ENCODE data around the gene TGFBR2. TPM values are rescaled to one million over a fixed set of nuclear protein-coding genes. Genes with fewer than 3 reads are reported as not detected.

TGFBR2 gene
- total RNA-seq, 1 donor from 2014 or later = 289 TPM

GRCh38 chr3:30650348-30650995 lies 44.1 kb downstream of the TGFBR2 start:
- TF ChIP-seq, protein P1, sequence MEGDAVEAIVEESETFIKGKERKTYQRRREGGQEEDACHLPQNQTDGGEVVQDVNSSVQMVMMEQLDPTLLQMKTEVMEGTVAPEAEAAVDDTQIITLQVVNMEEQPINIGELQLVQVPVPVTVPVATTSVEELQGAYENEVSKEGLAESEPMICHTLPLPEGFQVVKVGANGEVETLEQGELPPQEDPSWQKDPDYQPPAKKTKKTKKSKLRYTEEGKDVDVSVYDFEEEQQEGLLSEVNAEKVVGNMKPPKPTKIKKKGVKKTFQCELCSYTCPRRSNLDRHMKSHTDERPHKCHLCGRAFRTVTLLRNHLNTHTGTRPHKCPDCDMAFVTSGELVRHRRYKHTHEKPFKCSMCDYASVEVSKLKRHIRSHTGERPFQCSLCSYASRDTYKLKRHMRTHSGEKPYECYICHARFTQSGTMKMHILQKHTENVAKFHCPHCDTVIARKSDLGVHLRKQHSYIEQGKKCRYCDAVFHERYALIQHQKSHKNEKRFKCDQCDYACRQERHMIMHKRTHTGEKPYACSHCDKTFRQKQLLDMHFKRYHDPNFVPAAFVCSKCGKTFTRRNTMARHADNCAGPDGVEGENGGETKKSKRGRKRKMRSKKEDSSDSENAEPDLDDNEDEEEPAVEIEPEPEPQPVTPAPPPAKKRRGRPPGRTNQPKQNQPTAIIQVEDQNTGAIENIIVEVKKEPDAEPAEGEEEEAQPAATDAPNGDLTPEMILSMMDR (IDR thresholded peaks at IDR 0.05) = no peak
- DNase-seq = no peak
- no peak overlapping the region for H3K4me3 ChIP-seq
- intact Hi-C loops (cut with DNase I) = no loop called here
- peak overlapping the region; percentile 54 for H3K27ac ChIP-seq
- peaks cover 98% of the 10 kb centered on the region for H3K36me3 ChIP-seq
- no peaks in the 10 kb centered on the region for H3K9me3 ChIP-seq
- H3K27me3 ChIP-seq (ENCODE audit: low read depth) = no peaks in the 10 kb centered on the region
- no peak for ATAC-seq
- peaks cover 66% of the 10 kb centered on the region for H3K4me1 ChIP-seq

GRCh38 chr3:30654269-30654668 lies 47.9 kb downstream of the TGFBR2 start:
- intact Hi-C loops (cut with DNase I) = no loop called here
- Histone ChIP-seq H3K9me3 (no peaks in the 10 kb centered on the region), H3K4me1 (peaks cover 68% of the 10 kb centered on the region), H3K27me3 (ENCODE audit: low read depth) (no peaks in the 10 kb centered on the region), H3K27ac (peak overlapping the region; percentile 63), H3K36me3 (peaks cover 89% of the 10 kb centered on the region), H3K4me3 (no peak overlapping the region)
- no peak for ATAC-seq
- TF ChIP-seq, protein P1 (IDR thresholded peaks at IDR 0.05) = no peak
- no peak for DNase-seq

DNA sequence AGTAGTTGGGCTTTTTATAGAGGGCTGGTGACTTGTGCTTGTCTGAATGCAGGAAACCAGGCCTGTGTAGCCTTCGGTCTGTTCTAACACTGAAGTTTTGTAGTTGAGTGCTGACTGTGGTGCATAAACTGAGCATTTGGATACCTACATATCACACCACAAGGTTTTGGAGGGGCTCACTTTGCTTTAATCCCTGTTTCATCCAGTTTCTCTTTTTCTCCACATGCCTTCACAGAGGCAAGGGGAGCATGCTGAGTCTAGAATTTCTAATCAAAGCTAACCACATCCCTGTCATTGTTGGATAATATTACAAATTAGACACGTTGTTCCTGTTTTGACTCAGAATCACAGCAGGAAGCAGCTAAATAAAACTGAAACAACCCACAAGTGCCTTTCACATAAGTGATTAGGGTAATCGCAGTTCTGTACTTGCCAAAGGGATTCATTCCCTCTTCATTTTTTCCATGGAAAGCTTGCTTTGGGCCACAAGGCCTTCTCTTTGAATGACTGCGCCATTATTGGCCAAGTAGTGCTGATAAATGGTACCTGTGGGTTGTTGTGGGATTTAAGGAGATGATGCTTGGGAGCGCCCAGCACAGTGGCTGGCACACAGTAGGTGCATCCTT lies 48.9 kb downstream of the TGFBR2 start:
- Histone ChIP-seq H3K9me3 (no peaks in the 10 kb centered on the region), H3K27me3 (ENCODE audit: low read depth) (no peaks in the 10 kb centered on the region), H3K36me3 (peaks cover 87% of the 10 kb centered on the region), H3K27ac (peak overlapping the region; percentile 63), H3K4me3 (no peak overlapping the region), H3K4me1 (peaks cover 68% of the 10 kb centered on the region)
- TF ChIP-seq, protein P1 (IDR thresholded peaks at IDR 0.05) = no peak
- intact Hi-C loops (cut with DNase I) = no loop called here
- DNase-seq (no peak), ATAC-seq (peak; percentile 7 to 66)

- H3K9me3 ChIP-seq = no peaks in the 10 kb centered on the region
- TF ChIP-seq, protein P1 (IDR thresholded peaks at IDR 0.05) = no peak
- DNase-seq (no peak), ATAC-seq (no peak)
- H3K36me3 ChIP-seq = peaks cover 84% of the 10 kb centered on the region
- H3K27ac ChIP-seq = peak overlapping the region; percentile 63
- intact Hi-C loops (cut with DNase I) = no loop called here
- H3K27me3 ChIP-seq (ENCODE audit: low read depth) = no peaks in the 10 kb centered on the region
- no peak overlapping the region for H3K4me3 ChIP-seq
- peaks cover 78% of the 10 kb centered on the region for H3K4me1 ChIP-seq
Observed at GRCh38 chr3:30656624-30657141, 50.3 kb downstream of the TGFBR2 start.

DNA sequence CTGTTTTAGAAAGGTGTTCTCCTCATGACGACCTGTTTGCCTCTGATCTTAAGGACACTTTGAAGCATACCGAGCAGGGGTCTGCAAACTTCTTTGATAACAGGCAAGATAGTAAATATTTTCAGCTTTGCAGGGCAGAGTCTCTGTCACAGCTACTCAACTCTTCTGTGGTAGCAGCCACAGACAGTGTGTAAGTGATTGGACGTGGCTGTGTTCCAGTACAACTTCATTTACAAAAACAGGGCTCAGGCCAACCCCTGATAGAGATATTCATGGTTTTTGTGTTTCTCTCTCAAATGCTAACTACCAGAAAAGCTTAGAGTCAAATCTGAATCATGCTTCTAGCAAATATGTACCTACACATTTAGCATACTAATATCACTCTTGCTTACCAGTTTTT lies 51.5 kb downstream of the TGFBR2 start:
- intact Hi-C loops (cut with DNase I) = no loop called here
- Histone ChIP-seq H3K4me3 (no peak overlapping the region), H3K36me3 (peaks cover 82% of the 10 kb centered on the region), H3K4me1 (peaks cover 88% of the 10 kb centered on the region), H3K27ac (peak overlapping the region; percentile 63), H3K27me3 (ENCODE audit: low read depth) (no peaks in the 10 kb centered on the region), H3K9me3 (no peaks in the 10 kb centered on the region)
- no peak for ATAC-seq
- DNase-seq = no peak
- TF ChIP-seq, protein P1 (IDR thresholded peaks at IDR 0.05) = no peak

Data from lower lobe of right lung (tissue), 2 donors.